ENCODE data around the gene PHF3. TPM values are rescaled to one million over a fixed set of nuclear protein-coding genes. Genes with fewer than 3 reads are reported as not detected.

The PHF3 gene
- total RNA-seq, 1 donor from 2014 or later = 61.1 TPM

DNA sequence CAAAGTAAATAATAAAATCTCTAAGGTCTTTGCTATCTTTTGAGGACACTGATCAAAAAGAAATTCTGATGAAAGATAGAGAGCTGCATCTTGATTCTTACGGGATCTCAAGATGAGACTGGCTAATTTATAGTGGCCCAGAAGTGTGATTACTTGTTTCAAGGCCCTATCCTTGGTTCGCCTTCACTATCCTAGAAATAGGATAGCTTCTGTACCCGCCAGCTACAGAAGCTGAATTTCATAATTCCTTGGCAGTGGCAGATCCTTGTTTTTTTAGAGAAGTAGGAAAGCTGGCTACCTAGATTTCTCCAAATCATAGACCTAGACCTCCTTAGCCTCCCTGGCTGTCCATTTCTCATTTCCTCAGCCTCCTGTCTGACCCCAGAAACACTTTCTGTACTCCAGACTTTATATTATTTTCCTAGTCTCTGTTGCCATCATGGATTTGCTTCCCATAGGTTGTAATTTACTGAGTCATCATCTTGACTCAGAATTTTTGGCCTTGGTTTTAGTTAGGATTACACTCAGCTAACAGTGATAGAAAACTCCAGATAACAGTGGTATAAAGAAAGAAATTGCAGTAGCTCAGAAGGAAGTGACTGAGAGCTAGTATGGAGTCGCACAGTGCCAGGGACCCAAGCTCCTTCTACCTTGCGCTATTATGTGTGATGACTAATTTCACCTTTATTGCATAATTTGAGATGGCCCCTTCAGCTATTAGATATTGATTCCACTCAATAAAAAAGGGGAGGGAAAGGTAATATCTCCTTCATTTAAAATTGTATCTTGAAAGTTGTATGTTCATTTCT is 27.7 kb downstream of the PHF3 start:
- no peak overlapping the region for H3K27ac ChIP-seq
- peaks cover 8% of the 10 kb centered on the region for H3K4me1 ChIP-seq
- ATAC-seq = no peak

GRCh38 chr6:63663956-63664281 is 28.3 kb downstream of the PHF3 start:
- peaks cover 8% of the 10 kb centered on the region for H3K4me1 ChIP-seq
- H3K36me3 ChIP-seq = no peaks in the 10 kb centered on the region
- no peak for TF ChIP-seq CTCF (IDR thresholded peaks at IDR 0.05)
- DNase-seq (no peak), ATAC-seq (no peak)
- no peaks in the 10 kb centered on the region for H3K27me3 ChIP-seq
- no peaks in the 10 kb centered on the region for H3K9me3 ChIP-seq
- intact Hi-C loops (cut with DNase I) = no loop called here
- no peak overlapping the region for H3K4me3 ChIP-seq
- H3K27ac ChIP-seq = no peak overlapping the region

More for the DNA sequence above, 27.7 kb downstream of the PHF3 start:
- no peaks in the 10 kb centered on the region for H3K27me3 ChIP-seq
- no peak for DNase-seq
- TF ChIP-seq CTCF (IDR thresholded peaks at IDR 0.05) = no peak
- no peak overlapping the region for H3K4me3 ChIP-seq
- no peaks in the 10 kb centered on the region for H3K36me3 ChIP-seq
- intact Hi-C loops (cut with DNase I) = no loop called here
- no peaks in the 10 kb centered on the region for H3K9me3 ChIP-seq

DNA sequence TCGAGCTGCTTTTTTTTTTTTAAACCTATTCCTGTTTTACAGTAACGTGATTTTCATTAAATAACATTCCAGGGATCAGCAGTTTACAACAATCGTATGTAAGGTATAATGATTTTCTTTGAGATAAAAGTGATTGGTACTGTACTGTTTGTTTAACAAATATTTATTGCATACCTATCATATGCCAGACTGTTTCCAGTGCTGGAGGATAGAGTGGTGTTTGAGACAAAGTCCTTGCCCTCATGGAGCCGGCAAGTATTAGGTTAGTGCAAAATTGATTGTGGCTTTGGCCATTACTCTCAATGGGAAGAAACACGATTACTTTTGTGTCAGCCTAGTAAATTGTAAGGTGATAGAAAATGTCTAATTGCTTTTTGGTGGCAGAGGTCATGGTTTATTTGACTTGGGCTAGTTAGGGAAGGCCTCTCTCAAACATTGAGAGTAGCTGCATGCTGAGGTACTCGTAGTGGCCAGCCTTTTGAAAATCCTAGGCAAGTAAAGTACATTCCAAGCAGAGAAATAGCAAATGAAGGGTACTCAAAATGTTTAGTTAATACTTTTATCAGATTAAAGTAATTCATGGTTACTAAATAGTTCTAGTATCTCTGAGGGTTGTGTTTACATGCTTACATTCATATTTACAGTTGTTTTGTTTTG is 35.6 kb downstream of the PHF3 start:
- DNase-seq = no peak
- peak; percentile 82 for ATAC-seq
- no peak overlapping the region for H3K4me3 ChIP-seq

GRCh38 chr6:63672582-63673129 is 37.1 kb downstream of the PHF3 start:
- DNase-seq (no peak), ATAC-seq (no peak)
- Histone ChIP-seq H3K4me1 (peaks cover 28% of the 10 kb centered on the region), H3K4me3 (no peak overlapping the region), H3K9me3 (no peaks in the 10 kb centered on the region), H3K27me3 (no peaks in the 10 kb centered on the region), H3K36me3 (no peaks in the 10 kb centered on the region), H3K27ac (no peak overlapping the region)
- TF ChIP-seq CTCF (IDR thresholded peaks at IDR 0.05) = no peak
- intact Hi-C loops (cut with DNase I) = no loop called here

More for the DNA sequence above, 35.6 kb downstream of the PHF3 start:
- Histone ChIP-seq H3K36me3 (no peaks in the 10 kb centered on the region), H3K9me3 (no peaks in the 10 kb centered on the region), H3K4me1 (peaks cover 17% of the 10 kb centered on the region), H3K27me3 (no peaks in the 10 kb centered on the region), H3K27ac (no peak overlapping the region)
- no peak for TF ChIP-seq CTCF (IDR thresholded peaks at IDR 0.05)
- intact Hi-C loops (cut with DNase I) = no loop called here

- Histone ChIP-seq H3K9me3 (no peaks in the 10 kb centered on the region), H3K27me3 (no peaks in the 10 kb centered on the region), H3K4me1 (peaks cover 31% of the 10 kb centered on the region), H3K36me3 (no peaks in the 10 kb centered on the region), H3K4me3 (no peak overlapping the region), H3K27ac (no peak overlapping the region)
- ATAC-seq = no peak
- TF ChIP-seq CTCF (IDR thresholded peaks at IDR 0.05) = no peak
- intact Hi-C loops (cut with DNase I) = no loop called here
- DNase-seq = no peak
These were observed 38.1 kb downstream of the PHF3 start for GRCh38 chr6:63673692-63674091.

All from upper lobe of right lung (tissue), 1 donor.